H9 (cell line): ENCODE data around the gene PDE5A. TPM values are rescaled to one million over a fixed set of nuclear protein-coding genes. Genes with fewer than 3 reads are reported as not detected.

Experiments
- DNase-seq: peaks from one replicate; pipeline ENCODE4 v3.0.0-alpha.2; 2017
- H2AFZ ChIP-seq: one replicate; pipeline ENCODE4 v1.6.1; 2013; ENCODE audit warnings: mild to moderate bottlenecking, low read length, control low read depth, moderate library complexity
- H2AK5ac ChIP-seq: 2 replicates; pipeline ENCODE4 v1.6.1; 2013; ENCODE audit warnings: low read length, control low read depth, mixed read lengths; ENCODE audit not compliant: insufficient read length
- H2BK120ac ChIP-seq: one replicate; pipeline ENCODE4 v1.6.1; 2013; ENCODE audit warnings: low read depth, mild to moderate bottlenecking, low read length, control low read depth, inconsistent platforms; ENCODE audit not compliant: poor library complexity, severe bottlenecking
- H2BK12ac ChIP-seq: 2 replicates; pipeline ENCODE4 v1.6.1; 2013; ENCODE audit warnings: low read length, control low read depth, mixed read lengths, low read depth; ENCODE audit not compliant: insufficient read length
- H2BK15ac ChIP-seq: 2 replicates; pipeline ENCODE4 v1.6.1; 2013; ENCODE audit warnings: low read depth, low read length, control low read depth
- H2BK20ac ChIP-seq: one replicate; pipeline ENCODE4 v1.6.1; 2013; ENCODE audit warnings: low read depth, mild to moderate bottlenecking, low read length, control low read depth, inconsistent platforms; ENCODE audit not compliant: poor library complexity, severe bottlenecking
- H2BK5ac ChIP-seq: 2 replicates; pipeline ENCODE4 v1.6.1; 2013; ENCODE audit warnings: low read length, control low read depth, mixed read lengths; ENCODE audit not compliant: insufficient read length
- H3K14ac ChIP-seq: 2 replicates; pipeline ENCODE4 v1.6.1; 2013; ENCODE audit warnings: low read length, control low read depth; ENCODE audit not compliant: insufficient read depth
- H3K18ac ChIP-seq: 2 replicates; pipeline ENCODE4 v1.6.1; 2013; ENCODE audit warnings: low read depth, mild to moderate bottlenecking, mixed read lengths, low read length, control low read depth; ENCODE audit not compliant: insufficient read length
- H3K23ac ChIP-seq: 2 replicates; pipeline ENCODE4 v1.6.1; 2013; ENCODE audit warnings: low read length, control low read depth, mixed read lengths, low read depth; ENCODE audit not compliant: insufficient read length
- H3K23me2 ChIP-seq: 2 replicates; pipeline ENCODE4 v1.6.1; 2013; ENCODE audit warnings: low read depth, mild to moderate bottlenecking, mixed read lengths, low read length, control low read depth; ENCODE audit not compliant: insufficient read length, poor library complexity, severe bottlenecking
- H3K27ac ChIP-seq: 2 replicates; pipeline ENCODE4 v1.5.1; 2013; ENCODE audit warnings: low read length, control low read depth, mixed read lengths, low read depth; ENCODE audit not compliant: insufficient read length
- H3K27me3 ChIP-seq: 2 replicates; pipeline ENCODE4 v1.6.1; 2013; ENCODE audit warnings: low read length, control low read depth, inconsistent platforms; ENCODE audit not compliant: insufficient read depth
- H3K4ac ChIP-seq: 2 replicates; pipeline ENCODE4 v1.6.1; 2013; ENCODE audit warnings: low read depth, mild to moderate bottlenecking, control low read depth, inconsistent platforms, low read length, moderate library complexity
- H3K4me1 ChIP-seq: 2 replicates; pipeline ENCODE4 v1.6.1; 2013; ENCODE audit warnings: low read length, control low read depth, inconsistent platforms; ENCODE audit not compliant: insufficient read depth
- H3K4me2 ChIP-seq: 2 replicates; pipeline ENCODE4 v1.6.1; 2013; ENCODE audit warnings: low read length, control low read depth, mixed read lengths; ENCODE audit not compliant: insufficient read length, insufficient read depth
- H3K56ac ChIP-seq: 2 replicates; pipeline ENCODE4 v1.6.1; 2013; ENCODE audit warnings: low read depth, mild to moderate bottlenecking, mixed read lengths, low read length, control low read depth; ENCODE audit not compliant: insufficient read length
- H3K79me1 ChIP-seq: 2 replicates; pipeline ENCODE4 v1.6.1; 2013; ENCODE audit warnings: low read depth, mild to moderate bottlenecking, moderate library complexity, low read length, control low read depth, inconsistent platforms; ENCODE audit not compliant: insufficient read depth, poor library complexity, severe bottlenecking
- H3K79me2 ChIP-seq: 2 replicates; pipeline ENCODE4 v1.6.1; 2013; ENCODE audit warnings: low read length, control low read depth, inconsistent platforms; ENCODE audit not compliant: insufficient read depth
- H3K9ac ChIP-seq: 2 replicates; pipeline ENCODE4 v1.6.1; 2013; ENCODE audit warnings: low read length, control low read depth, mixed read lengths; ENCODE audit not compliant: insufficient read length; ENCODE audit errors: extremely low read depth
- H3K9me3 ChIP-seq: one replicate; pipeline ENCODE4 v1.6.1; 2013; ENCODE audit warnings: low read depth, low read length, inconsistent platforms; ENCODE audit not compliant: control insufficient read depth
- H3T11ph ChIP-seq: one replicate; pipeline ENCODE4 v1.6.1; 2013; ENCODE audit warnings: mild to moderate bottlenecking, low read length, control low read depth, inconsistent platforms
- H4K20me1 ChIP-seq: one replicate; pipeline ENCODE4 v1.6.1; 2013; ENCODE audit not compliant: control insufficient read depth, insufficient read length, insufficient read depth
- H4K5ac ChIP-seq: 2 replicates; pipeline ENCODE4 v1.6.1; 2013; ENCODE audit warnings: low read depth, mild to moderate bottlenecking, mixed read lengths, low read length, control low read depth; ENCODE audit not compliant: insufficient read length
- H4K8ac ChIP-seq: replicated peaks from 2 replicates; pipeline ENCODE4 v1.6.1; 2013; ENCODE audit warnings: low read length, control low read depth, mixed read lengths, low read depth; ENCODE audit not compliant: insufficient read length
- H4K91ac ChIP-seq: 2 replicates; pipeline ENCODE4 v1.6.1; 2013; ENCODE audit warnings: low read depth, mild to moderate bottlenecking, moderate library complexity, mixed read lengths, low read length, control low read depth; ENCODE audit not compliant: insufficient read length
- H3K27ac Mint-ChIP-seq, 3 experiments: 2 replicates in 2 of 3; 3 replicates in 1 of 3; pipeline ENCODE4 v1.8.0; 2020 to 2021; ENCODE audit warnings: mixed read lengths in 3 of 3, mild to moderate bottlenecking in 1 of 3, moderate library complexity in 1 of 3
- H3K27me3 Mint-ChIP-seq: 2 replicates; pipeline ENCODE4 v1.8.0; 2021; ENCODE audit warnings: low read depth, mild to moderate bottlenecking, moderate library complexity, mixed read lengths
- H3K36me3 Mint-ChIP-seq, 3 experiments: 2 replicates in 2 of 3; 3 replicates in 1 of 3; pipeline ENCODE4 v1.8.0; 2020 to 2021; ENCODE audit warnings: low read depth in 3 of 3, mixed read lengths in 3 of 3; ENCODE audit not compliant: insufficient read depth in 1 of 3
- H3K4me1 Mint-ChIP-seq, 2 experiments: 2 replicates each; pipeline ENCODE4 v1.8.0; 2020; ENCODE audit warnings: mixed read lengths in 2 of 2
- H3K4me3 Mint-ChIP-seq, 2 experiments: 2 replicates in 1 of 2; 3 replicates in 1 of 2; pipeline ENCODE4 v1.8.0; 2020 to 2021; ENCODE audit warnings: mild to moderate bottlenecking in 2 of 2, mixed read lengths in 2 of 2, moderate library complexity in 1 of 2
- H3K9me3 Mint-ChIP-seq, 2 experiments: 2 replicates in 1 of 2; 3 replicates in 1 of 2; pipeline ENCODE4 v1.8.0; 2020; ENCODE audit warnings: mild to moderate bottlenecking in 2 of 2, mixed read lengths in 2 of 2, moderate library complexity in 1 of 2
- WGBS: extraction: QIAGEN DNeasy Blood & Tissue Kit; methylation state at CpG from one replicate; pipeline ENCODE4 v1.1.7; 2013; ENCODE audit warnings: missing lambda C conversion rate, low lambda C conversion rate, mixed read lengths; ENCODE audit not compliant: insufficient read length; ENCODE audit errors: extremely low coverage; 5-methylcytosine and 5-hydroxymethylcytosine counted together
- total RNA-seq: library from RNA; stranded (reverse); gene quantifications from 2 replicates; pipeline ENCODE4 v1.2.1, GENCODE V29; 2021
- TF ChIP-seq, protein P1 (sequence below): fragments of 200-600 bp; sonication (generic); conservative IDR thresholded peaks from 3 replicates; pipeline ENCODE4 v1.8.0; 2021; ENCODE audit warnings: antibody characterized with exemption, mild to moderate bottlenecking

PDE5A gene
- total RNA-seq, 1 experiment from 2014 or later: 15.7 TPM

DNA sequence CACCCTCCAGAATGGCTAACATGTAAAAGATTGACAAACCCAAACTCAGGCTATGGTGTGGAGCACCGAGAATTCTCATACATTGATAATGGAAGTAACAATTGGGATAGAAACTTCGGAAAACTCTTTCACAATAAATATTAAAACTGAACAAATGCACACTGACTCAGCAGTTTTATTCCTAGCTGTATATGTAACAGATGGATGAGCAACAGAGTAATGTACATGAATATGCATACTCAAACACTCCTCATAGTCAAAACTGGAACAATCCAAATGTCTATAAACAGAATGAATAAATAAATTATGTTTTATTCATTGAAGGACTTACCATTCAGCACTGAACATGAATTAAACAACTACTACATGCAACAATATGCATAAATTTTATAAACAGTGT is 37.1 kb upstream of the PDE5A start:
- no peak overlapping the region for H3K27ac ChIP-seq
- Mint-ChIP-seq H3K36me3 (no peaks in the 10 kb centered on the region), H3K4me1 (peaks cover 6 to 8% of the 10 kb centered on the region in 2 experiments; a peak in 3 of 4 replicates), H3K4me3 (no peak overlapping the region), H3K9me3 (no peaks in the 10 kb centered on the region), H3K27ac (no peak overlapping the region), H3K27me3 (no peaks in the 10 kb centered on the region)
- no peak overlapping the region for H2BK20ac ChIP-seq
- no peaks in the 10 kb centered on the region for H3K9me3 ChIP-seq
- H4K8ac ChIP-seq: no peak overlapping the region
- DNase-seq: no peak
- H4K20me1 ChIP-seq: no peaks in the 10 kb centered on the region
- H4K91ac ChIP-seq: no peak overlapping the region
- no peak overlapping the region for H2AFZ ChIP-seq
- H3K14ac ChIP-seq: no peak overlapping the region
- no peak overlapping the region for H2BK12ac ChIP-seq
- H3K27me3 ChIP-seq: no peaks in the 10 kb centered on the region
- no CpG with 5 or more reads among the region's 2 CpGs for WGBS
- H2AK5ac ChIP-seq: no peak overlapping the region
- no peaks in the 10 kb centered on the region for H3K79me2 ChIP-seq
- H2BK120ac ChIP-seq: no peak overlapping the region
- no peak overlapping the region for H3K4me2 ChIP-seq
- no peak overlapping the region for H3K23ac ChIP-seq
- H3T11ph ChIP-seq: no peak overlapping the region
- TF ChIP-seq, protein P1, sequence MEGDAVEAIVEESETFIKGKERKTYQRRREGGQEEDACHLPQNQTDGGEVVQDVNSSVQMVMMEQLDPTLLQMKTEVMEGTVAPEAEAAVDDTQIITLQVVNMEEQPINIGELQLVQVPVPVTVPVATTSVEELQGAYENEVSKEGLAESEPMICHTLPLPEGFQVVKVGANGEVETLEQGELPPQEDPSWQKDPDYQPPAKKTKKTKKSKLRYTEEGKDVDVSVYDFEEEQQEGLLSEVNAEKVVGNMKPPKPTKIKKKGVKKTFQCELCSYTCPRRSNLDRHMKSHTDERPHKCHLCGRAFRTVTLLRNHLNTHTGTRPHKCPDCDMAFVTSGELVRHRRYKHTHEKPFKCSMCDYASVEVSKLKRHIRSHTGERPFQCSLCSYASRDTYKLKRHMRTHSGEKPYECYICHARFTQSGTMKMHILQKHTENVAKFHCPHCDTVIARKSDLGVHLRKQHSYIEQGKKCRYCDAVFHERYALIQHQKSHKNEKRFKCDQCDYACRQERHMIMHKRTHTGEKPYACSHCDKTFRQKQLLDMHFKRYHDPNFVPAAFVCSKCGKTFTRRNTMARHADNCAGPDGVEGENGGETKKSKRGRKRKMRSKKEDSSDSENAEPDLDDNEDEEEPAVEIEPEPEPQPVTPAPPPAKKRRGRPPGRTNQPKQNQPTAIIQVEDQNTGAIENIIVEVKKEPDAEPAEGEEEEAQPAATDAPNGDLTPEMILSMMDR: no peak
- no peak overlapping the region for H4K5ac ChIP-seq
- no peak overlapping the region for H2BK15ac ChIP-seq
- no peak overlapping the region for H3K4ac ChIP-seq
- H2BK5ac ChIP-seq: no peak overlapping the region
- 0 out of 2 replicates have a peak, but pooled peaks cover 2% of the 10 kb centered on the region for H3K4me1 ChIP-seq
- H3K9ac ChIP-seq: no peak overlapping the region
- H3K56ac ChIP-seq: no peak overlapping the region
- no peak overlapping the region for H3K18ac ChIP-seq
- H3K23me2 ChIP-seq: no peaks in the 10 kb centered on the region
- H3K79me1 ChIP-seq: no peaks in the 10 kb centered on the region
